Amniotic stem cell (primary cell): ENCODE measurements around the gene C10orf71.

Source experiments
- DNase-seq: peaks from one replicate; lab custom pipeline; 2025; lab: John Stamatoyannopoulos, UW

C10orf71 gene

GRCh38 chr10:49293208-49293603 lies 5.8 kb upstream of the C10orf71 start:
- no peak for DNase-seq

GRCh38 chr10:49294731-49295130 lies 4.2 kb upstream of the C10orf71 start:
- DNase-seq: no peak

GRCh38 chr10:49295297-49295696 lies 3.7 kb upstream of the C10orf71 start:
- DNase-seq: no peak

- DNase-seq: no peak
Measured at GRCh38 chr10:49296382-49296781, 2.6 kb upstream of the C10orf71 start.

DNA sequence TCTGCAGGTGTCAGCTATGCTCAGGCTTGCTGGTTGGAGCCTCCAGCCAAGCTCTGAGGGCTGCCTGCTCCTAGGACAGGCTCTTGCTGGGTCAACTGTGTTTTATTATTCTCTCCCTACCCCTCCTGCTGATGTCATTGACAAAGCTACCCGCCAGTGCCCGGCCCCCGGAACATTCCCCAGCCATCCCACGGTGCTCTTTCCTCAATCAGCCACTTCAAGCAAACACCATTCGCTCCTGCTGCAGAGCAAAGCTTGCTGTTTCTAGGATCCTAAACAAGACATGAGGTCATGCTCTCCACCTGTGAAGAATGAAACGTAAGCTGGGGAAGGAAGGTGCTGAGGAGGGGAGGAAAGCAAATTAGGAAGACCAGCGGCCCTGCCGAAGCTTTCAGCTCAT lies 2.1 kb upstream of the C10orf71 start:
- no peak for DNase-seq

DNA sequence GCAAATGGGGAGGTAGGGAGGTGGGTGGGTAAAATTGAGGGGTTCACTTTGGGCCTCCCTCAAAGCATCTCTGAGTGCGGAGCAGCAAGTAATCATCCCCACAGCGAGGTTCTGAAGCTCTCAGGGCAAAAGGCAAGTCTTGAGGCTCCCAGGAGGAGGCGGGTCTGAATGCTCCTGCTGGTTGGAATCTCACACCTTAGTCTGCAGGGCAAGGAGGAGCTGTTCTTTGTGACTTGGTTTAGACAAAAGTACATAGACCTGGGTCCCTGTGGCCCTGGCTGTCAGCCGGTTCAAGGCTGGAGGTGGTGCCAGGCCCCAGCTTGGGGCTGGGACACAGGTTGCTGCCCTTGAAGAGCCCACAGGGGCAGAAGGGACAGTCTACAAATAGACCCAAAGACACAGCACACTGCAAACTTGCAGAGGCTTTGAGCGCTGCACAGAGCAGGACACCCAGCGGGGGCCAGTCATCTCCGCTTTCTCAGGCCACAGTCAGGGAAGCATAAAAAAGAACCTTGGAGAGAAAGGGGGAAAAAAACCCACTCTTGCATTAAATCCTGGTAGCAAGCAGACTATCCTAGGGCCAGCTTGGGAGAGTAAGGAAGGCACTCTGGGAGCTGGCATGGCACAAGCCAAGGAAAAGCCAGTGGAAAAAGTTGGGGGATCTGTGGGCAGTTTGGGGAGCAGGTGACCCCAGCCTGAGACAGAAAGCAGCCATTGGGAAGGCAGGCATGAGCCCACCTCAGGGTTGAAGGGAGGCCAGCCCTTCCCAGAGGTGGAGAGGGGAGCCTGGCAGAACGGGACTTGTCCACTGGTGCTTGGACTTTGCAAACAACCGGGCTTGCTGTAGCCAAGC lies 926 bp upstream of the C10orf71 start:
- no peak for DNase-seq

- no peak for DNase-seq
Measured at GRCh38 chr10:49298671-49298982, 343 bp upstream of the C10orf71 start.

DNA sequence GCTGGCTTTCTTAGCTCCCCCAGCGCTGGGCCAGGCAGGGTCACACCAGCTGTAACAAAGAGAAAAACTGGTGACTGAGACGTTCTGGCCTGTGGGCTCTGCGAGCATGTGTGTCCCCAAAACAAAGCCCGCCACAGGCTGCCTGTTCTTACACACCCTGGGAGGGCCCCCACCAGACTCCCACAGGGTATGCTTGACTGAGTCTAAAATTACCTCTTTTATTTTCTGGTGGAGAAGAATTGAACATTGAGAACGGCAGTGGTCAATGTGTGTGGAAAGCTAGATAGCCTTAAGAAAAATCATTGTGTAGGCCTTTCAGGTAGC lies 808 bp downstream of the C10orf71 start:
- no peak for DNase-seq

- no peak for DNase-seq
Measured at GRCh38 chr10:49300140-49300974, 1.4 kb downstream of the C10orf71 start.

DNA sequence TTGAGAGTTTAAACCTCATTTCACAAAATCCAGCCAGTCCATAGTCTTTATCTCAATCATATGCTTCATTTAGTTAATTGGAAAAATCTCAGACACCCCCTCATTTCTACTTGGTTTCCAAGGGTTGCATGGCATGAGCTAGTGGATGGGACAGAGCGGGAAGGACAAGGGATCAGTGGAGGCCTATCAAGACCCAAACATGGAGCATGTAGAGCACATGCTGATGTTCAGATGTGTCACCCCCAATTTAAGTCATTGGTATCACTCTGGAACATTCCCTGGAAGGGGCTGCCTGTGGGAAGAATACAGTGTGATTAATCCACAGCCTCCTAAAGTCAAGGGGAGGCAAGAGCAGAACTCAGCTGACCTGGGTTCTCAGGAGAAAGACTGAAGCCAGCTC lies 2.3 kb downstream of the C10orf71 start:
- DNase-seq: no peak

DNA sequence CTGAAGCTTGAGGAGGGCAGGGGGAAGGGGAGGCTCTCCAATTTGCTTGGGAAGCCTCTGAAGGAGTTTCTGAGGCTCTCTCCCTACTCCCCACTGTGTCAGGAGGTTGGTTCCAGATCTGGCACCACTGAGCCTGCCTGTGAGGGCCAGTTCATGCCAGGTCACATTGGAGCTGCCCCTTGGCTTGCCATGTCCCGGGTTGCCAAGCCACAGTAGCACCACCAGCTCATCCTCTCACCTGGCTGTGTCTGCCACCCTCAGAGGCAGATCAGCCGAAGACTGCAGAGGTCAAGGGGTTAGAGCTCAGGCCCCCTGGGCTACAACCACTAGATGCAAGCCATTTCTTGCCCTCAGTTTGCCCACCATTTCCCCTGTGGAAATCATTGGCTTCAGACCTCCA lies 3.1 kb downstream of the C10orf71 start:
- no peak for DNase-seq

GRCh38 chr10:49303711-49304110 lies 4.7 kb downstream of the C10orf71 start:
- DNase-seq: no peak

GRCh38 chr10:49304137-49304536 lies 5.2 kb downstream of the C10orf71 start:
- DNase-seq: no peak

DNA sequence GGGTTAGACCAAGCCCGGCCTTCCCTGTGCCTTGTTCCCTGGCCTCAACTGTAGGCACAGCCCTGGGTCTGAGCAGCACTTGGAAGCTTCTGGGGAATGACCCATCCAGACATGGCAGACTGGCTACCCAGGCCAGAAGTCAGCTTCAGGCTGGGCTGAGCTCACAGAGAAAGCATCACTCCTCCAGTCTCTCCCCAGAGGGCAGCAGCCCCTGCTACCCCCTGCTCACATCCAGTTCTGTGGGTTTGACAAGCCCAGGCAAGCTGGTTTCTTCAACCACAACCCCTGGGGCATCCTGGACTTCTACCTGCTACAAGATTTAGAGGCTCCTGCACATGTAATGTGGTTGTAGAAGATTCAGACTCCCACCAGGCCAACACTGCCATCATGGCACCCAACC lies 9.0 kb downstream of the C10orf71 start:
- no peak for DNase-seq

DNA sequence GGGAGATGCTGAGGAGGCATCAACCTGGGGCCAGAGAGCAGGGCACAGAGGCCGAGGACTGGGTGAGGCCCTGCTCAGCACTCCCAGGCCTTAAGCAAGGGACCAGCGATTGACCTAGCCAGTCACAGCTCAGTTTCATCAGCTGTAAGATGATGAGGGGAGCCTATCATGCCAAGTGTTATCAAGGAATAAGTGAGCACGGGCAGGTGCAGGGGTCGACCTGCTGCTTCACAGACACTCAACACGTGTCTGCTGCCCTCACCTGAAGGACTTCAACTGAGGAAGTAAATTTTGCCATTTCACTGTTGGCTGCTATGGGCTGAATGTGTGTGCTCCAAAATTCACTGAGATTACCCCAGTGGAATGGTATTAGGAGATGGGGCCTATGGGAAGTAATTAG lies 9.9 kb downstream of the C10orf71 start:
- no peak for DNase-seq

DNA sequence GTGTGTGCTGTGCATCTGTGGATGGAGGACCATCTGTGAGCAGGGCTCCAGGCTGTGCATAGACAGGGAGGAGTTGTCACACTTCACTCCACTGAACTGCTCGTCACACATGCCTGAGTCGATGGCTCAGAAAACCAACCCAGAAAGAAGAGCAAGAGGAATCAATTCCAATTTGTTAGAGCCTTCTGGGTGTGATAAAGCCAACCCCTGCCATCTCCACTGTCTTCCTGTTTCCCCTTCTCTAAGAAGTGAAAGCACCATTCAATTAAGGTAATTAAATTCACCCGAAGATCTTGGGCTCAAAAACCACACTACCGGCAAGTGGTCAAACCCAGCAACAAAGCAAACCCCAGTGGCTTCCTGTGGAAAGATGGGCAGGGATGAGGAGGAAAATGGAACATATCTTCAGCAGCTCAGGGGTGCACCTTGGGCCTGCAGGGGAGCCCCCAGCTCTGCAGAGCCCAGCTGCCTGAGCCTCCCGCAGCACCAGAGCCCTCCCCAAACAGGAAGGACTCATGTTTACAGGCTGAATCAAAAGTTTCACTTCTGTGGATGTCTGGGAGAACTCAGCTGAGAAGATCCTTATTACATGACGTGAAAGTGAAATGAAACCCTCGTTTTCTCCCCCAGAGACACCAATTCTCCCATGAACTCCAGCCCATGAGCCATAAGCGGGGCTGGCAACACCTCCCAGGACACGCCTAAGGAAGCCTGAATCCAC lies 10.9 kb downstream of the C10orf71 start:
- no peak for DNase-seq

GRCh38 chr10:49310460-49310859 lies 11.5 kb downstream of the C10orf71 start:
- DNase-seq: no peak

DNA sequence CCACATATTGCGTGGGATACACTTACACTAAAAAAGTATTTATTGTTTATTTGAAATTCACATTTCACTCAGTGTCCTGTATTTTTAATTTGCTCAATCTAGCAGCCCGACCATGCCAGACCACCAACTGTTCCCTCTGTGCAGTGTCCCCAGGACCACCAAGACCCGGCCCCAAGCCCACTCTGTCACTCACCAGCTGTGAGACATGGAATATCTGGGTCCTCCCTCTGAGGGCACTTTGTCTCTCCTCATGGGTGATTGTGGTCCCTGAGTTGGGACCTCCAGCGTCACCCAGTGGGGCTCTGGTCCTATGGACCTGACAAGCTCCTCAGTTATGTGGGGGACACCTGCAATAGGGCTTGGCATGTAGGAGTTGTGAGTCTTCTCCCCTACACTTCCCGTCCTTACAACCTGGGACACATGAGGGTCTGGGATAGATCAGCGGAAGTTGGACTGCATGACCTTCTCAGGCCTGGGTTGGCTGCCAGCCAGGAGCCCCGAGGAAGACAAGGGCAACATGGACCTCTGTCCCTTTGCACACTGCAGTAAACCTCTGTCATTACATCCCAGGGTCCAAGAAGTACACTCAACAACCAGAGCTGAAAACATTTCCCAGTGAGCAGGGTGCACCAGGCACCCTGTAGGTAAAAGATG lies 12.1 kb downstream of the C10orf71 start:
- no peak for DNase-seq

DNA sequence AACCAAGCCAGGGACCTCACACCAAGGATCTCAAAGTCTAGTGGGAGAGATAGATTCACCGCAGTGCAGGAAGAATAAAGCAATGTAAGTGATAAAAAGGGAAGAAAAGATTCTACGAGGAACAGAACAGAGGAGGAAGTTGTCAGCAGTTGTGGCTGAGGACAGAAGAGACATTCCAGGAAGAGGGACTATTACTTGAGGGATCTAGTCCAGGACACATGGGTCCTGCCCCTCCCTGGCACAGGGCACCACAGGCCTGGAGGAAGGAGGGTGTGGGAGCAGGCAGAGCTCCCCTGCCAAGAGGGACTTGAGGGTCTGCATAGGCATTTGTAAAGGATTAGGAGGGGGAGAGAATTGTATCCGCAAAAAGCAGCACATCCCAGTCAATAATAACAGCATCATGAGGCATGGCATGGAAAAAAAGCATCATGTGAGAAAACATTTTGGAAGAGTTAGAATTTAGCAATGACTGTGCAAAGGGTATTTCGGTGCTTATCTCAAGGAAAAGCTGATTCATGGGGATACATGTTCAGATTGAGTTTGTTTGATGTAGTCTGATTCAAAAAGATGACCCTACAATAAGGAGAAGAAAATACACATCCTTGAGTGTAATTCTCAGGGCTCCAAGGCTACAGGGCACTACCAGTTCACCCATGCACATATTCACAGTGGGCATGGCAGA lies 12.7 kb downstream of the C10orf71 start:
- DNase-seq: no peak

DNA sequence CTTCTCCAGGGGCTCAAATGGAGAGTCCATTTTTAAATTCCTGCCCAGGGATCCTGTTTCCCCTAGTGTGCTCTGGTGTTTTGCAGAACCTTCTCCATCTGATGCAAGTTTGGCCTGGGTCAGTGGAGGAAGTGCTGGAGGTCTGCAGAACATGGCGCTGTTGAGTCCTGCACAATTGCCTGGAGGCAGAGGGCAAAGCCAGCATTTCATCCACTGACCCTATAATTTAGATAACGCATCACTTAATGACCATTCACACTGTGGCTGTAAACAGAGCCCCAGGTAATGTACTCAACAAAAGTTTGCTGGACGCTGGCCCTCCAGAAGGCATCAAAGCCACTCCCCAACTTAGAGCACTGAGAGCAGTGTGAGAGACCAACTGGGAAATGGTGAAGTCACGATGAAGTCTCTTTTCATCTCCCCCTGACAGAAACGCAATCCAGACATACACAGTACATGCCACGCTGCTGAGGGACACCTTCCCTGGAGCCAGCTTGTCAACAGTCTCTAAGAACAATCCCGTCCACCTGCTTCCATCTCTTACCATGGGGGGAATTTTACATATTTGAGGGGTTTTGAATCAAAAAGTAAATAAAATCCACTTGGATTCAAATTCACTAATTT lies 13.4 kb downstream of the C10orf71 start:
- no peak for DNase-seq

GRCh38 chr10:49313501-49314070 lies 14.6 kb downstream of the C10orf71 start:
- no peak for DNase-seq
